Measurements from ENCODE around the gene CD320.

The CD320 gene

DNA sequence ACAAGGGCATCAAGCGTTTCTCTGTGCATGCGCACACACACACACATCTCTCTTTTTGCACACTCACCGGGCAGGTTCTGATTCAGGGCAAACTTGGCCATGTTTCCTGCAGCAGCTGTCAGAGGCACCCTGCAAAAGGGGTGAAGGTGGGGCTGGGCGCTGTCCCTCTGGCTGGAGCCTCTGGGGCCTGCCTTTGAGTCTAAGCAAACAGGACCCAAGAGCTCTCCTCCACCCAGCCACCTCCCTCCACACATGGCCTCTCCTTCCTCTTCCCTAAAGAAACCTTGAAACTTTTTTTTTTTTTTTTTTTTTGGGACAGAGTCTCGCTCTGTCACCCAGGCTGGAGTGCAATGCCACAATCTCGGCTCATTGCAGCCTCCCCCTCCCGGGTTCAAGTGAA lies 29.6 kb upstream of the CD320 start:
- Histone ChIP-seq H3K27ac (ENCODE audit: extremely low read depth, low read depth, low read length) (no peak overlapping the region), H3K9me3 (ENCODE audit: control insufficient read depth, insufficient read depth, low read depth, low read length) (no peaks in the 10 kb centered on the region), H3K4me3 (ENCODE audit: low read depth, low read length) (no peak overlapping the region), H3K4me1 (ENCODE audit: control insufficient read depth, insufficient read depth, low read length) (no peaks in the 10 kb centered on the region; the same call in 1 of the 2 replicates), H3K36me3 (ENCODE audit: control insufficient read depth in 2 of 2, insufficient read depth in 1 of 2, low read length in 2 of 2) (no peaks in the 10 kb centered on the region)
- TF ChIP-seq ZNF211 (tag by site-specific recombination; IDR thresholded peaks at IDR 0.05; ENCODE audit: low read depth), result no peak
- no peak for TF ChIP-seq ZNF248 (tag by site-specific recombination; IDR thresholded peaks at IDR 0.05)
- TF ChIP-seq ZNF350 (tag by site-specific recombination; IDR thresholded peaks at IDR 0.05), result no peak
- no peak for TF ChIP-seq ZNF560 (tag by site-specific recombination; IDR thresholded peaks at IDR 0.05; ENCODE audit: borderline replicate concordance)
- CTCF ChIA-PET, result interaction anchor here (0.5 to 1.7 kb wide), 4 partner anchors 10 to 85 kb away, joined by 3 to 9 read pairs (median 3); no protein-coding TSS in a partner anchor
- POLR2A ChIA-PET, result no interaction called here

DNA sequence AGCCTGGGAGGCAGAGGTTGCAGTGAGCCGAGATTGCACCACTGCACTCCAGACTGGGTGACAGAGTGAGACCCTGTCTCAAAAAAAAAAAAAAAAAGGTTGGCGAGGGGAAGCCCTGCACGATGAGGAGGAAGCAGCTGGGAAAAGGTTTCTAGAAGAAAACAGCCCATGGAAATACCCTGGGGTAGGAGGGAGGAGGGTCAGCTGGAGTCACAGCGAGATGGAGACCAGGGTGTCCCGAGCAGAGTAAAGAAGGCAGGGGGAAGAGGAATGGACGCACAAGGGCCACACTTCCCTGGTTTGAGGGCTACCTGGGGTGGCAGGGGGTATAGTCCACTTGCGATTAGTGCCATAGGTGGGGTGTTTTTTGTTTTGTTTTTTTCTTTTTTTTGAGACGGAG lies 28.5 kb upstream of the CD320 start:
- Histone ChIP-seq H3K4me3 (ENCODE audit: low read depth, low read length) (no peak overlapping the region), H3K36me3 (ENCODE audit: control insufficient read depth in 2 of 2, insufficient read depth in 1 of 2, low read length in 2 of 2) (no peaks in the 10 kb centered on the region), H3K9me3 (ENCODE audit: control insufficient read depth, insufficient read depth, low read depth, low read length) (no peaks in the 10 kb centered on the region), H3K27ac (ENCODE audit: extremely low read depth, low read depth, low read length) (no peak overlapping the region), H3K4me1 (ENCODE audit: control insufficient read depth, insufficient read depth, low read length) (no peaks in the 10 kb centered on the region; the same call in 1 of the 2 replicates)
- CTCF ChIA-PET, result interaction anchor here (0.6 to 1.1 kb wide), 3 partner anchors 11 to 250 kb away, joined by 3 read pairs; no protein-coding TSS in a partner anchor
- no peak for TF ChIP-seq ZFP41 (tag by site-specific recombination; IDR thresholded peaks at IDR 0.05; ENCODE audit: borderline replicate concordance)
- TF ChIP-seq, protein P1, sequence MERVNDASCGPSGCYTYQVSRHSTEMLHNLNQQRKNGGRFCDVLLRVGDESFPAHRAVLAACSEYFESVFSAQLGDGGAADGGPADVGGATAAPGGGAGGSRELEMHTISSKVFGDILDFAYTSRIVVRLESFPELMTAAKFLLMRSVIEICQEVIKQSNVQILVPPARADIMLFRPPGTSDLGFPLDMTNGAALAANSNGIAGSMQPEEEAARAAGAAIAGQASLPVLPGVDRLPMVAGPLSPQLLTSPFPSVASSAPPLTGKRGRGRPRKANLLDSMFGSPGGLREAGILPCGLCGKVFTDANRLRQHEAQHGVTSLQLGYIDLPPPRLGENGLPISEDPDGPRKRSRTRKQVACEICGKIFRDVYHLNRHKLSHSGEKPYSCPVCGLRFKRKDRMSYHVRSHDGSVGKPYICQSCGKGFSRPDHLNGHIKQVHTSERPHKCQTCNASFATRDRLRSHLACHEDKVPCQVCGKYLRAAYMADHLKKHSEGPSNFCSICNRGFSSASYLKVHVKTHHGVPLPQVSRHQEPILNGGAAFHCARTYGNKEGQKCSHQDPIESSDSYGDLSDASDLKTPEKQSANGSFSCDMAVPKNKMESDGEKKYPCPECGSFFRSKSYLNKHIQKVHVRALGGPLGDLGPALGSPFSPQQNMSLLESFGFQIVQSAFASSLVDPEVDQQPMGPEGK (tag by site-specific recombination; IDR thresholded peaks at IDR 0.05), result no peak
- TF ChIP-seq ZNF341 (tag by site-specific recombination; IDR thresholded peaks at IDR 0.05; ENCODE audit: low read depth), result peak; percentile 51; the same call in 1 of the 2 replicates
- POLR2A ChIA-PET, result interaction anchor here (1.1 kb wide), 2 partner anchors 12 to 14 kb away, joined by 3 to 4 read pairs; no protein-coding TSS in a partner anchor

DNA sequence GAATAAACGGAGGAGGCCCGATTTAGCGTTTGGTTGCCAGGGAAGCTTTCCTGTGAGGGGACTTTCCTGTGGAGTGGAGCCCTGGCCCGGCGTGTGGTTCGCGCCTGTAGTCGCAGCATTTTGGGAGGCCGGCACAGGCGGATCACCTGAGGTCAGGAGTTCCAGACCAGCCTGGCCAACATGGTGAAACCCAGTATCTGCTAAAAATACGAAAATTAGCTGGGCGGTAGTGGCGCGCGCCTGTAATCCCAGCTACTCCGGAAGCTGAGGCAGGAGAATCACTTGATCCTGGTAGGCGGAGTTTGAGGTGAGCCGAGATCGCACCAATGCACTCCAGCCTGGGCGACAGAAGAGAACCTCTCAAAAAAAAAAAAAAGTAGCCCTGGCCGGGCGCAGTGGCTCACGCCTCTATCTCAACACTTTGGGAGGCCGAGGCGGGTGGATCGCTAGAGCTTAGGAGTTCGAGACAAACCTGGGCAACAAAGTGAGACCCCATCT lies 28.0 kb upstream of the CD320 start:
- Histone ChIP-seq H3K27ac (ENCODE audit: extremely low read depth, low read depth, low read length) (no peak overlapping the region), H3K36me3 (ENCODE audit: control insufficient read depth in 2 of 2, insufficient read depth in 1 of 2, low read length in 2 of 2) (no peaks in the 10 kb centered on the region), H3K9me3 (ENCODE audit: control insufficient read depth, insufficient read depth, low read depth, low read length) (no peaks in the 10 kb centered on the region), H3K4me1 (ENCODE audit: control insufficient read depth, insufficient read depth, low read length) (no peaks in the 10 kb centered on the region; the same call in 1 of the 2 replicates), H3K4me3 (ENCODE audit: low read depth, low read length) (no peak overlapping the region)
- ChIA-PET POLR2A (interaction anchor here (1.1 to 2.9 kb wide), 3 partner anchors 12 to 15 kb away, joined by 3 to 22 read pairs (median 4); partner anchors contain the start of genes NDUFA7 and RPS28), CTCF (interaction anchor here (0.7 to 1.1 kb wide), 3 partner anchors 12 to 242 kb away, joined by 3 read pairs; no protein-coding TSS in a partner anchor)
- TF ChIP-seq, protein P1 (tag by site-specific recombination; IDR thresholded peaks at IDR 0.05), result no peak
- TF ChIP-seq ZNF37A (tag by site-specific recombination; IDR thresholded peaks at IDR 0.05) (no peak), ZNF394 (tag by site-specific recombination; IDR thresholded peaks at IDR 0.05; ENCODE audit: borderline replicate concordance) (peak; percentile 42; the same call in 1 of the 2 replicates)
- TF ChIP-seq, protein P2, sequence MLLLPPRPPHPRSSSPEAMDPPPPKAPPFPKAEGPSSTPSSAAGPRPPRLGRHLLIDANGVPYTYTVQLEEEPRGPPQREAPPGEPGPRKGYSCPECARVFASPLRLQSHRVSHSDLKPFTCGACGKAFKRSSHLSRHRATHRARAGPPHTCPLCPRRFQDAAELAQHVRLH (tag by site-specific recombination; IDR thresholded peaks at IDR 0.05), result no peak
- TF ChIP-seq, protein P3, sequence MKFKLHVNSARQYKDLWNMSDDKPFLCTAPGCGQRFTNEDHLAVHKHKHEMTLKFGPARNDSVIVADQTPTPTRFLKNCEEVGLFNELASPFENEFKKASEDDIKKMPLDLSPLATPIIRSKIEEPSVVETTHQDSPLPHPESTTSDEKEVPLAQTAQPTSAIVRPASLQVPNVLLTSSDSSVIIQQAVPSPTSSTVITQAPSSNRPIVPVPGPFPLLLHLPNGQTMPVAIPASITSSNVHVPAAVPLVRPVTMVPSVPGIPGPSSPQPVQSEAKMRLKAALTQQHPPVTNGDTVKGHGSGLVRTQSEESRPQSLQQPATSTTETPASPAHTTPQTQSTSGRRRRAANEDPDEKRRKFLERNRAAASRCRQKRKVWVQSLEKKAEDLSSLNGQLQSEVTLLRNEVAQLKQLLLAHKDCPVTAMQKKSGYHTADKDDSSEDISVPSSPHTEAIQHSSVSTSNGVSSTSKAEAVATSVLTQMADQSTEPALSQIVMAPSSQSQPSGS (tag by site-specific recombination; IDR thresholded peaks at IDR 0.05; ENCODE audit: low read depth), result no peak
